ENCODE data around the gene SSTR1. TPM values are rescaled to one million over a fixed set of nuclear protein-coding genes. Genes with fewer than 3 reads are reported as not detected.

Gene SSTR1
- total RNA-seq, 1 donor from 2014 or later = not detected

- Mint-ChIP-seq H3K27me3 (ENCODE audit: low read depth, unreplicated experiment) (peaks cover 62% of the 10 kb centered on the region), H3K4me1 (ENCODE audit: low read depth, unreplicated experiment) (peaks cover 3% of the 10 kb centered on the region), H3K4me3 (ENCODE audit: unreplicated experiment) (no peak overlapping the region), H3K9me3 (ENCODE audit: unreplicated experiment) (peaks cover 15% of the 10 kb centered on the region), H3K27ac (ENCODE audit: unreplicated experiment) (no peak overlapping the region), H3K36me3 (ENCODE audit: low read depth, unreplicated experiment) (peaks cover 3% of the 10 kb centered on the region)
- DNase-seq (ENCODE audit: low read depth) = peak; percentile 65
- no peak overlapping the region for H2AFZ ChIP-seq (ENCODE audit: low read depth, low read length)
- no peaks in the 10 kb centered on the region for H3K79me2 ChIP-seq (ENCODE audit: insufficient read depth, low read length)
- H3K36me3 ChIP-seq (ENCODE audit: insufficient read depth, low read length) = no peaks in the 10 kb centered on the region
- H3K27ac ChIP-seq (ENCODE audit: low read depth, low read length) = no peak overlapping the region
- no peak for FAIRE-seq
- TF ChIP-seq EZH2 (IDR thresholded peaks at IDR 0.05; ENCODE audit: insufficient read depth, low read length) (no peak), CTCF (IDR thresholded peaks at IDR 0.05; ENCODE audit: insufficient read depth, low read depth, low read length) (no peak)
- no peak overlapping the region for H3K4me3 ChIP-seq (ENCODE audit: insufficient read depth, low read depth, low read length)
- no peak overlapping the region for H3K9ac ChIP-seq (ENCODE audit: low read length)
- no peaks in the 10 kb centered on the region for H4K20me1 ChIP-seq (ENCODE audit: insufficient read depth, low read length)
- H3K4me2 ChIP-seq (ENCODE audit: low read length) = no peak overlapping the region
- peaks cover 6% of the 10 kb centered on the region for H3K9me3 ChIP-seq (ENCODE audit: insufficient read depth, low read depth, low read length)
- peaks cover 14% of the 10 kb centered on the region for H3K4me1 ChIP-seq (ENCODE audit: insufficient read depth, low read length)
- H3K27me3 ChIP-seq (ENCODE audit: insufficient read depth, low read length) = peaks cover 37% of the 10 kb centered on the region
Measured at GRCh38 chr14:38213001-38213400, 5.3 kb downstream of the SSTR1 start.

- Histone ChIP-seq H3K27ac (ENCODE audit: low read depth, low read length) (no peak overlapping the region), H3K79me2 (ENCODE audit: insufficient read depth, low read length) (no peaks in the 10 kb centered on the region), H3K9me3 (ENCODE audit: insufficient read depth, low read depth, low read length) (no peaks in the 10 kb centered on the region), H3K4me3 (ENCODE audit: insufficient read depth, low read depth, low read length) (no peak overlapping the region), H3K36me3 (ENCODE audit: insufficient read depth, low read length) (no peaks in the 10 kb centered on the region), H3K4me2 (ENCODE audit: low read length) (no peak overlapping the region), H3K9ac (ENCODE audit: low read length) (no peak overlapping the region), H4K20me1 (ENCODE audit: insufficient read depth, low read length) (no peaks in the 10 kb centered on the region), H2AFZ (ENCODE audit: low read depth, low read length) (no peak overlapping the region), H3K27me3 (ENCODE audit: insufficient read depth, low read length) (peaks cover 1% of the 10 kb centered on the region), H3K4me1 (ENCODE audit: insufficient read depth, low read length) (no peaks in the 10 kb centered on the region)
- DNase-seq (ENCODE audit: low read depth) = no peak
- H3K4me3 Mint-ChIP-seq (ENCODE audit: unreplicated experiment) = no peak overlapping the region
- no peaks in the 10 kb centered on the region for H3K4me1 Mint-ChIP-seq (ENCODE audit: low read depth, unreplicated experiment)
- H3K27me3 Mint-ChIP-seq (ENCODE audit: low read depth, unreplicated experiment) = peaks cover 29% of the 10 kb centered on the region
- FAIRE-seq = no peak
- no peak for TF ChIP-seq EZH2 (IDR thresholded peaks at IDR 0.05; ENCODE audit: insufficient read depth, low read length)
- TF ChIP-seq CTCF (IDR thresholded peaks at IDR 0.05; ENCODE audit: insufficient read depth, low read depth, low read length) = no peak
- H3K9me3 Mint-ChIP-seq (ENCODE audit: unreplicated experiment) = no peaks in the 10 kb centered on the region
- H3K27ac Mint-ChIP-seq (ENCODE audit: unreplicated experiment) = no peak overlapping the region
- H3K36me3 Mint-ChIP-seq (ENCODE audit: low read depth, unreplicated experiment) = no peaks in the 10 kb centered on the region
Measured at GRCh38 chr14:38217553-38217952, 9.8 kb downstream of the SSTR1 start.

GRCh38 chr14:38221077-38221476, 13.4 kb downstream of the SSTR1 start:
- Mint-ChIP-seq H3K9me3 (ENCODE audit: unreplicated experiment) (no peaks in the 10 kb centered on the region), H3K4me3 (ENCODE audit: unreplicated experiment) (no peak overlapping the region), H3K36me3 (ENCODE audit: low read depth, unreplicated experiment) (no peaks in the 10 kb centered on the region), H3K27ac (ENCODE audit: unreplicated experiment) (no peak overlapping the region), H3K4me1 (ENCODE audit: low read depth, unreplicated experiment) (no peaks in the 10 kb centered on the region), H3K27me3 (ENCODE audit: low read depth, unreplicated experiment) (peaks cover 11% of the 10 kb centered on the region)
- FAIRE-seq (no peak), DNase-seq (ENCODE audit: low read depth) (no peak)
- H3K36me3 ChIP-seq (ENCODE audit: insufficient read depth, low read length) = no peaks in the 10 kb centered on the region
- H3K9me3 ChIP-seq (ENCODE audit: insufficient read depth, low read depth, low read length) = no peaks in the 10 kb centered on the region
- H3K27ac ChIP-seq (ENCODE audit: low read depth, low read length) = no peak overlapping the region
- H3K9ac ChIP-seq (ENCODE audit: low read length) = no peak overlapping the region
- no peaks in the 10 kb centered on the region for H4K20me1 ChIP-seq (ENCODE audit: insufficient read depth, low read length)
- TF ChIP-seq CTCF (IDR thresholded peaks at IDR 0.05; ENCODE audit: insufficient read depth, low read depth, low read length) = no peak
- TF ChIP-seq EZH2 (IDR thresholded peaks at IDR 0.05; ENCODE audit: insufficient read depth, low read length) = no peak
- H3K4me2 ChIP-seq (ENCODE audit: low read length) = no peak overlapping the region
- H3K4me1 ChIP-seq (ENCODE audit: insufficient read depth, low read length) = no peaks in the 10 kb centered on the region
- H3K79me2 ChIP-seq (ENCODE audit: insufficient read depth, low read length) = no peaks in the 10 kb centered on the region
- no peak overlapping the region for H3K4me3 ChIP-seq (ENCODE audit: insufficient read depth, low read depth, low read length)
- no peak overlapping the region for H2AFZ ChIP-seq (ENCODE audit: low read depth, low read length)
- no peaks in the 10 kb centered on the region for H3K27me3 ChIP-seq (ENCODE audit: insufficient read depth, low read length)

All from astrocyte (in vitro differentiated cells and primary cell).